ENCODE measurements around the gene DIDO1.
A peak's percentile ranks its signal among the peaks of the same experiment; 100 is the strongest.
"Not testable (repeated sequence)": the region's sequence is repeated elsewhere in the genome, so short reads cannot be mapped to it uniquely, and the experiment has no call there.

The DIDO1 gene

GRCh38 chr20:62875419-62876361 is 50.6 kb downstream of the DIDO1 start:
- CTCF ChIA-PET = interaction anchor here (0.8 to 3.2 kb wide), 10 partner anchors 10 to 61 kb away, joined by 3 to 25 read pairs (median 3); no protein-coding TSS in a partner anchor
- DNase-seq (ENCODE audit: extremely low spot score) = no peak
- TF ChIP-seq CTCF (IDR thresholded peaks at IDR 0.05; ENCODE audit: control extremely low read depth, extremely low read depth, low read depth, missing control alignments) = no peak
- POLR2A ChIA-PET = no interaction called here

- DNase-seq (ENCODE audit: extremely low spot score) = no peak
- ChIA-PET CTCF (interaction anchor here (0.7 to 3.2 kb wide), 10 partner anchors 13 to 336 kb away, joined by 3 to 25 read pairs (median 4); partner anchors contain the start of gene TCFL5), POLR2A (no interaction called here)
- no peak for TF ChIP-seq CTCF (IDR thresholded peaks at IDR 0.05; ENCODE audit: control extremely low read depth, extremely low read depth, low read depth, missing control alignments)
Measured at GRCh38 chr20:62874964-62875344, 51.4 kb downstream of the DIDO1 start.

- DNase-seq (ENCODE audit: extremely low spot score); POLR2A ChIA-PET: not testable (repeated sequence)
- peak; percentile 53 for TF ChIP-seq CTCF (IDR thresholded peaks at IDR 0.05; ENCODE audit: control extremely low read depth, extremely low read depth, low read depth, missing control alignments)
- CTCF ChIA-PET = interaction anchor here (0.8 to 2.8 kb wide), 10 partner anchors 11 to 135 kb away, joined by 3 to 9 read pairs (median 5); partner anchors contain the start of gene TCFL5
Measured at GRCh38 chr20:62873681-62874031, 52.6 kb downstream of the DIDO1 start.

GRCh38 chr20:62873280-62873679 is 53.0 kb downstream of the DIDO1 start:
- TF ChIP-seq CTCF (IDR thresholded peaks at IDR 0.05; ENCODE audit: control extremely low read depth, extremely low read depth, low read depth, missing control alignments) = no peak
- CTCF ChIA-PET = interaction anchor here (0.8 to 2.8 kb wide), 9 partner anchors 11 to 136 kb away, joined by 3 to 9 read pairs (median 5); partner anchors contain the start of gene TCFL5
- POLR2A ChIA-PET = no interaction called here
- no peak for DNase-seq (ENCODE audit: extremely low spot score)

GRCh38 chr20:62872862-62873261 is 53.4 kb downstream of the DIDO1 start:
- no peak for TF ChIP-seq CTCF (IDR thresholded peaks at IDR 0.05; ENCODE audit: control extremely low read depth, extremely low read depth, low read depth, missing control alignments)
- ChIA-PET CTCF (interaction anchor here (1.3 to 2.8 kb wide), 7 partner anchors 11 to 136 kb away, joined by 4 to 9 read pairs (median 6); partner anchors contain the start of gene TCFL5), POLR2A (no interaction called here)
- DNase-seq (ENCODE audit: extremely low spot score) = no peak

- ChIA-PET CTCF (interaction anchor here (1.3 to 2.8 kb wide), 6 partner anchors 15 to 137 kb away, joined by 4 to 9 read pairs (median 6); no protein-coding TSS in a partner anchor), POLR2A (no interaction called here)
- TF ChIP-seq CTCF (IDR thresholded peaks at IDR 0.05; ENCODE audit: control extremely low read depth, extremely low read depth, low read depth, missing control alignments) = no peak
- no peak for DNase-seq (ENCODE audit: extremely low spot score)
Measured at GRCh38 chr20:62872184-62872847, 54.0 kb downstream of the DIDO1 start.
